Measurements from ENCODE around the gene EIF4H.

DNA sequence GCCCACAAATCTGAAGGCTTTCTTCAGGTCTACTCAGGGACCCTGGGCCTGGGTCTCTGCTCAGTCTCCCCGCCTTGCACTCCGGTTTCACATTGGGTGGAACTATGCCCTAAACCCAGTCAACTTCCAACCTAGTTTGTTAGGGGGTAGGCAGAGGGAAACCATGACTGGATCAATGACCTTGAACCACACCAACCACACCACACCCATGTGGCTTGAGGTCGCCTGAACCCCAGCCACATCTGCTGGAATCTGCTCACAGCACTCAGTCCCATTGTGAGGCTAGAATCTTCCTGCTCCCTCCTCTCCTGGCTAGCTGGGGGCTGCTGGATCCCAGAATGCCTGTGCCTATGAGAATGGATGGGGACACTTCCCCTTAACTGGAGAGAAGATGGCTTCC lies 62.1 kb downstream of the EIF4H start:
- TF ChIP-seq, protein P1, sequence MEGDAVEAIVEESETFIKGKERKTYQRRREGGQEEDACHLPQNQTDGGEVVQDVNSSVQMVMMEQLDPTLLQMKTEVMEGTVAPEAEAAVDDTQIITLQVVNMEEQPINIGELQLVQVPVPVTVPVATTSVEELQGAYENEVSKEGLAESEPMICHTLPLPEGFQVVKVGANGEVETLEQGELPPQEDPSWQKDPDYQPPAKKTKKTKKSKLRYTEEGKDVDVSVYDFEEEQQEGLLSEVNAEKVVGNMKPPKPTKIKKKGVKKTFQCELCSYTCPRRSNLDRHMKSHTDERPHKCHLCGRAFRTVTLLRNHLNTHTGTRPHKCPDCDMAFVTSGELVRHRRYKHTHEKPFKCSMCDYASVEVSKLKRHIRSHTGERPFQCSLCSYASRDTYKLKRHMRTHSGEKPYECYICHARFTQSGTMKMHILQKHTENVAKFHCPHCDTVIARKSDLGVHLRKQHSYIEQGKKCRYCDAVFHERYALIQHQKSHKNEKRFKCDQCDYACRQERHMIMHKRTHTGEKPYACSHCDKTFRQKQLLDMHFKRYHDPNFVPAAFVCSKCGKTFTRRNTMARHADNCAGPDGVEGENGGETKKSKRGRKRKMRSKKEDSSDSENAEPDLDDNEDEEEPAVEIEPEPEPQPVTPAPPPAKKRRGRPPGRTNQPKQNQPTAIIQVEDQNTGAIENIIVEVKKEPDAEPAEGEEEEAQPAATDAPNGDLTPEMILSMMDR (IDR thresholded peaks at IDR 0.05; ENCODE audit: control extremely low read depth in 1 of 3, insufficient read depth in 1 of 3, low read depth in 1 of 3, low read length in 3 of 3) = no peak
- TF ChIP-seq ZNF274 (IDR thresholded peaks at IDR 0.05; ENCODE audit: borderline replicate concordance, extremely low read depth, low read length) = no peak
- no peak for TF ChIP-seq RNF2 (IDR thresholded peaks at IDR 0.05; ENCODE audit: borderline replicate concordance, low read depth, low read length, missing control alignments, poor library complexity, severe bottlenecking)
- TF ChIP-seq NRF1 (IDR thresholded peaks at IDR 0.05; ENCODE audit: low read depth, low read length) = no peak
- no peak for TF ChIP-seq JUND (IDR thresholded peaks at IDR 0.05; ENCODE audit: low read length)
- no peak for TF ChIP-seq EGR1 (IDR thresholded peaks at IDR 0.05; ENCODE audit: borderline replicate concordance, low read depth, low read length)
- TF ChIP-seq FOSL1 (IDR thresholded peaks at IDR 0.05; ENCODE audit: insufficient read depth, low read depth, low read length) = no peak
- TF ChIP-seq POLR2A (IDR thresholded peaks at IDR 0.05; ENCODE audit: control extremely low read depth in 1 of 2, low read depth in 2 of 2, low read length in 2 of 2) = no peak
- TF ChIP-seq RFX5 (IDR thresholded peaks at IDR 0.05; ENCODE audit: borderline replicate concordance, low read depth, low read length) = no peak
- no peak for TF ChIP-seq CBX8 (IDR thresholded peaks at IDR 0.05; ENCODE audit: borderline replicate concordance, low read depth, low read length)
- no peak for TF ChIP-seq CBX5 (IDR thresholded peaks at IDR 0.05; ENCODE audit: low read depth, low read length)
- no peak for TF ChIP-seq CEBPB (IDR thresholded peaks at IDR 0.05; ENCODE audit: low read depth, low read length)

All from H1 (cell line).